Stimulated activated CD8-positive, alpha-beta memory T cell treated with anti-CD3 and anti-CD28 coated beads, Interleukin-15, amount 100 ng/mL, for 24 hours (primary cell): ENCODE results near the gene UTS2R.
"Not testable (repeated sequence)": the region's sequence is repeated elsewhere in the genome, so short reads cannot be mapped to it uniquely, and the experiment has no call there.

Experiments used
- DNase-seq: peaks from one replicate; pipeline ENCODE4 v3.0.0-alpha.2; 2020; ENCODE audit warnings: low read depth

Gene UTS2R

DNA sequence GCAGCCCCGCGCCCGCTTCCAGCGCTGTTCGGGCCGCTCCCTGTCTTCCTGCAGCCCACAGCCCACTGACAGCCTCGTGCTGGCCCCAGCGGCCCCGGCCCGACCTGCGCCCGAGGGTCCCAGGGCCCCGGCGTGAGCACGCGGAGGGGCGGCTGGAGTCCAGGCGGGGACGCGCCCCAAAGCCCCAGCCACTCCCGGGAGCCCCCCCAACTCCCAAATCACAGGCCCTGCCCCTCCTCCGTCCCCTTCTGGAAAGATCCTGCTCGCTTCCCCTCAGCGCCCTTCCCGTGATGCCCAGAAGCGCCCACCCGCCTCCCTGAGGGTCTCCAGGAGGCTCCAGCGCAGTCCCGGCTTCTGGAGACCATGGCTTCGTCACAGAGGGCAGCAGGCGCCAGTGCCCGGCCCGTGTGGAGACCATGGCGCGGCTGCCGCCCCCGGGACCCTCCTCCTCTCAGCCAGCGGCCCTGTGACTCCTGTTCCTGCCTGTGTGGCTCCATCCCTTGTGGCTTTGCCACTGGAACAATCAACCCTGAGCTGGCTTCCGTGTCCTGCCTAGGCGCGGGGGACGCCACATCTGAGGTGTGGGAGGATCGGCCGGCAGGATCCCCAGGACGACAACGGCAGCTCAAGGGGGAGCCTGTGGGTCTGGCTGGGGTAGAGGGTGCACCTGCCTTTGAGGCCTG, 3.9 kb downstream of the UTS2R start:
- no peak for DNase-seq

GRCh38 chr17:82376042-82376730, 4.6 kb downstream of the UTS2R start:
- no peak for DNase-seq

- not testable (repeated sequence) for DNase-seq
Observed at GRCh38 chr17:82377294-82377693, 5.7 kb downstream of the UTS2R start.

- no peak for DNase-seq
Observed at GRCh38 chr17:82377924-82378740, 6.6 kb downstream of the UTS2R start.

DNA sequence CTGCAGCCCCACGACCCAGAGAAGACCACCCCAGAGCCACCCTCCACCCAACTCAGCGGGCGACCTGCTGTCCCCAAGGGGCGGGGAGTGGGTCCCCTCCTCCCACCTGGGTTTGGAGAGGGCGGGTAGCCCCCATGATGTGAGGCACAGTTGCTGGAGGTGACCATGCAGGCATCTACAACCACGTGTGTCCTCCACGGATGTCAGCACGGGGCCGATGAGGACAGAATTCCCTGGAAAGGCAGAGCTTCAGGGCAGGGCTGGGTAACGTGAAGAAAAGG, 7.1 kb downstream of the UTS2R start:
- no peak for DNase-seq

GRCh38 chr17:82380860-82381702, 9.5 kb downstream of the UTS2R start:
- DNase-seq: no peak

DNA sequence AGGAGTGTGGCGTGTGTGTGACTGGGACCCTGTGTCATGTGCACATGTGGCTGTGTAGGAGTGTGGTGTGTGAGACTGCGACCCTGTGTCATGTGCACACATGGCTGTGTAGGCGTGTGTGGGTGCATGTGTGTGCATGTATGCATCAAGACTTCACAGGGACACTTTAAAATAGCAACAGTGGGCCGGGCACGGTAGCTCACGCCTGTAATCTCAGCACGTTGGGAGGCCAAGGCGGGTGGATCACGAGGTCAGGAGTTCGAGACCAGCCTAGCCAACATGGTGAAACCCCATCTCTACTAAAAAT, 10.1 kb downstream of the UTS2R start:
- not testable (repeated sequence) for DNase-seq

- not testable (repeated sequence) for DNase-seq
Observed at GRCh38 chr17:82382220-82382932, 10.8 kb downstream of the UTS2R start.

DNA sequence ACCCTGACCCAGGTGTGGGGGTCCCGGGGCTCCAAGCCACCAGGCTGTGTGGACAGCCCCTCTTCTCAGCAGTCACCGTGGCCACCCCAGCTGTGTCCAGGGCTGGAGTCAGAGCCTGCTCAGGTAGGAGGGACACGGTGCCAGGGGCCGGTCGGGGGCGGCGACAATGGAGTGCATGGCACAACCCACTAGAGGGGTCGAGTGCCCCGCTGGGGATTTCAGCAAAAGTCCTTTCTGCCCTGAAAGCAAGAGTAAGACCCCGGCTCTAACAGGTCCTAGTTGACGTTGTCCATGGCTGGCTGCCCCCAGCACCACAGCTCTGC, 11.3 kb downstream of the UTS2R start:
- no peak for DNase-seq

GRCh38 chr17:82383411-82383810, 11.8 kb downstream of the UTS2R start:
- DNase-seq: no peak

DNA sequence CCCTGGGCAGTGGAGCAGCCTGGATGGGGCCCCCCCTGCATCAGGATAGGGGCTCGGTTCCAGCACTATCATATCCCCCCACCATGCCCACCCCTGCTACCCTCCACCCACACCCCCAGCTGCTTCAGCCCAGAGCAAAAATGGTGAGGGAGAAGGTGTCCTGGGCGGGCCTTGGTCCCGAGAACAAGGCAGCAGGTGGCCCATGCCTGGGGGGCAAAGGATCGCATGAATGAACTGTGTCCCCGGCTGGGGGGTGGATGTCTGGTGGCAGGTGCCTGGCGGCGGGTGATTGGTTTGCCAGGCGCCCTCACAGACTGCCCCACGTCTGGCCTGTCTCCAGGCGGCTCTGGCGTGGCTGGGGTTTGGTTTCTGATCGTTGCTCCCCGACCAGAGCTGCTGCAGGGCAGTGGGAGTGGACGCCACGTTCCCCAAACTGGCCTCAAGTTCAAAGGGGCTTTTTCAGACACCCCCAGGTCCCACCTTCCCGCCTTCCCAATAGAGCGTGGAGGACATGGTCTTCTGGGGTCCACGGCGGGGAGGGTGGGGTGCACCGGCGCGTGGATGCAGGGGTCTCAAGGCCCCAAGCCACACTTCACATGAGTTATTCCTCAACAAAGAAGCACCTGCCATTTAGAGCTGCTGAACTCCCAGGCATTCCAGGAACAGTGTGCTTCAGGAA, 12.6 kb downstream of the UTS2R start:
- DNase-seq: no peak

DNA sequence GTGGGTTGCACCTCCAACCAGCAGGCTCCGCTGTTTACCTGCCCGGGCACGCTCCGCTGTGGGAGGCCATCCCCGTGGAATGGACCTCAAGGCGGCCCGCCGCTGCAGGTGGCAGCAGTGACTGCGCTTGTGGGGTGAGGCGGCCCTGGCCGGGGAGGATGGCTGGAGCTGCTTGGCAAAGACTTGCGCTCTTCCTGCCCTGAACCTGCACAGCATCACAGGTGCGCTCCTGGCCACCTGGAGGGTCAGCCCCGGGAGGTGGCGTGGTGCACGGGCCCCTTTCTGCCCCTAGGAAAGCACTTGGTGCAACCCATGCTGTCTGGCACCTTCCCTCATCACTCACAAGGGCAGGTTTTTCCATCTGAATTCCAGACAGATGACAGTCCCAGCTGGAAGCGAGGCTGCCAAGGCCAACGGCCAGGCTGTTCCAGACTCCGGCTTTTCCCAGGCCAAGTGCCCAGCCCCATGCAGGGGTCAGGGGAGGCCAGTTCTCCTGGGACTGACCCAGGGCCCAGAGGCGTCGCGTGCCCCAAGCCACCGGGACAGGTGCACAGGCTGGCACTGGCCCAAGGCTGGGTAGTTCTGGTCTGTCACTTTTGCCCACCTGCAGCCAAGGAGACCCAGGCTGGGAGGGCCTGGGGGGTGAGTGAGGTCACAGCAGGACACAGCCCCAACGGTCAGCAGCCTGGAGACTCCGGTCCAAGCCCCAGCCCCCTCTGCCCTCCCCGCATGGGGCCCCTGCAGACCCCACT, 13.3 kb downstream of the UTS2R start:
- no peak for DNase-seq

DNA sequence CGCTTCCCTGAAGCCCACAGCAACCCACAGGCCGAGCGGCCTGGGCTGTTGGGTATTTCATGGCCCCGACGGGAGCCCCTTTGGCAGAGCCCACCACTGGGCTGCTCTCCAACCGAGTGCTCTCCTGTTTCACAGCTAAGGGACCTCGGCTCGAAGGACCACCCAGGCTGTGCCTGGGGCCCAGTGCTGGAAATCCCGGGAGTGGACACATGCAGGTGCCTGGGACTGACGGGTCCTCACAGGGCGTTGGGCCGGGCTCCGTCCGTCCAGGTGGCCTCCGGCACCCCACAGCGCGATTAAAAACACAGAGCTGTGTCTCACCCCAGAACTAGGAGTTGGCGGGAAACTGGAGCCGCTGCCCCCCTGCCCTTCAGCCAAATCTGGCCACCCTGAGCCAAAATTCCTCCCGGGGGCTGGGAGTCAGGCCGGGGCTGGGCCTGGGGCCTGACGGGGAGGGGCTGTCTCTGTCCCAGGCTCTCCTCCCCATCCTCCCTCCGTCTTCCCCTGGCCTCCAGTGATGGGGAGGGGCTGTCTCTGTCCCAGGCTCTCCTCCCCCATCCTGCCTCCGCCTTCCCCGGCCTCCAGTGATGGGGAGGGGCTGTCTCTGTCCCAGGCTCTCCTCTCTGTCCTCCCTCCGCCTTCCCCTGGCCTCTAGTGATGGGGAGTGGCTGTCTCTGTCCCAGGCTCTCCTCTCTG, 14.1 kb downstream of the UTS2R start:
- no peak for DNase-seq

- DNase-seq: no peak
Observed at GRCh38 chr17:82386255-82386831, 14.8 kb downstream of the UTS2R start.

GRCh38 chr17:82386881-82387704, 15.5 kb downstream of the UTS2R start:
- no peak for DNase-seq

DNA sequence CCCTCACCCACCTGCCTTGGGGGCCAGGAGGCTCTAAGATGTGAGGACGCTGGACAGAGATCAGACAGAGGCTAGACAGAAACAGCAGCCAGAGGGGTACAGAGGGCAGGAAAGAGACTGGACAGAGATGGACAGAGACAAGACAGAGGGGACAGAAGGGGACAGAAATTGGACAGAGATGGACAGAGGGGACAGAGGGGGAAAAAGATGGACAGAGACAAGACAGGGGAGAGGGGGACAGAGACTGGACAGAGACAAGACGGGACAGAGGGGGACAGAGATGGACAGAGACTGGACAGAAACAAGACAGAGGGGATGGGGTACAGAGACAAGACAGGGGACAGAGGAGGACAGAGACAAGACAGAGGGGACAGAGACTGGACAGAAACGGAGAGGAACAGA, 16.1 kb downstream of the UTS2R start:
- DNase-seq: no peak

GRCh38 chr17:82388223-82388921, 16.8 kb downstream of the UTS2R start:
- DNase-seq: no peak

DNA sequence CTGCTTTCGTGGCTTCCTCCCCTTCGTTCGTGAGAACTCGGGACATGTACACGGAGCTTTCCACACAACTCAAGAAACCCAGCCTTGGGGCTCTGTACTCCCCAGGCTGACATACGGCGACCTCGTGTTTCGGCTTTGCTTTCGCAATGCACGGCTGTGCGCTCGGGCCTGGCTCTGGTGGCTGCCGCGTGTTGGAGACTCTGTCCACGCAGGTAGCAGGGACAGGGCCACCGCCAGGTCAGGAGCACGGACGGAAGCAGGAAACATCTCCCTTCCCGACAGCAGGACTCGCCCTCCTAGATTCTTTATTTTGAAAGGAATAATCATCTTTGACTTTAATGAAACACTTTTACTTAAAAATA, 17.3 kb downstream of the UTS2R start:
- DNase-seq: no peak
